Measurements from ENCODE around the gene UTP11. TPM values are rescaled to one million over a fixed set of nuclear protein-coding genes. Genes with fewer than 3 reads are reported as not detected.

The UTP11 gene
- total RNA-seq, 1 experiment from 2014 or later, result 31.1 TPM

- H3K36me3 ChIP-seq (ENCODE audit: insufficient read depth, low read length), result no peaks in the 10 kb centered on the region
- H2AFZ ChIP-seq (ENCODE audit: low read length), result no peak overlapping the region
- H3K9me3 ChIP-seq (ENCODE audit: low read length), result no peaks in the 10 kb centered on the region
- no peaks in the 10 kb centered on the region for H4K20me1 ChIP-seq (ENCODE audit: insufficient read depth, low read depth, low read length)
- H3K27me3 ChIP-seq (ENCODE audit: low read length), result no peaks in the 10 kb centered on the region
- H3K9me2 ChIP-seq (replicated peaks; ENCODE audit: insufficient read depth, low read length), result no peaks in the 10 kb centered on the region
- H3K9ac ChIP-seq (ENCODE audit: low read length), result no peak overlapping the region
- H3K4me1 ChIP-seq (ENCODE audit: low read length), result peaks cover 17% of the 10 kb centered on the region
- no peaks in the 10 kb centered on the region for H3K79me2 ChIP-seq (ENCODE audit: low read length)
- DNase-seq, result no peak
- no peak overlapping the region for H3K27ac ChIP-seq (ENCODE audit: low read length)
- no peak overlapping the region for H3K4me2 ChIP-seq (ENCODE audit: low read depth, low read length, poor library complexity, severe bottlenecking)
- no peak overlapping the region for H3K4me3 ChIP-seq (ENCODE audit: low read length)
Measured at GRCh38 chr1:38063616-38064015, 51.1 kb downstream of the UTP11 start.

GRCh38 chr1:38064197-38064903 is 51.8 kb downstream of the UTP11 start:
- no peak overlapping the region for H3K27ac ChIP-seq (ENCODE audit: low read length)
- no peak overlapping the region for H2AFZ ChIP-seq (ENCODE audit: low read length)
- no peak overlapping the region for H3K4me2 ChIP-seq (ENCODE audit: low read depth, low read length, poor library complexity, severe bottlenecking)
- no peaks in the 10 kb centered on the region for H3K9me2 ChIP-seq (replicated peaks; ENCODE audit: insufficient read depth, low read length)
- peaks cover 16% of the 10 kb centered on the region for H3K4me1 ChIP-seq (ENCODE audit: low read length)
- H3K9ac ChIP-seq (ENCODE audit: low read length), result no peak overlapping the region
- H4K20me1 ChIP-seq (ENCODE audit: insufficient read depth, low read depth, low read length), result no peaks in the 10 kb centered on the region
- H3K79me2 ChIP-seq (ENCODE audit: low read length), result no peaks in the 10 kb centered on the region
- DNase-seq, result no peak
- H3K27me3 ChIP-seq (ENCODE audit: low read length), result no peaks in the 10 kb centered on the region
- H3K4me3 ChIP-seq (ENCODE audit: low read length), result no peak overlapping the region
- H3K9me3 ChIP-seq (ENCODE audit: low read length), result no peaks in the 10 kb centered on the region
- H3K36me3 ChIP-seq (ENCODE audit: insufficient read depth, low read length), result no peaks in the 10 kb centered on the region

DNA sequence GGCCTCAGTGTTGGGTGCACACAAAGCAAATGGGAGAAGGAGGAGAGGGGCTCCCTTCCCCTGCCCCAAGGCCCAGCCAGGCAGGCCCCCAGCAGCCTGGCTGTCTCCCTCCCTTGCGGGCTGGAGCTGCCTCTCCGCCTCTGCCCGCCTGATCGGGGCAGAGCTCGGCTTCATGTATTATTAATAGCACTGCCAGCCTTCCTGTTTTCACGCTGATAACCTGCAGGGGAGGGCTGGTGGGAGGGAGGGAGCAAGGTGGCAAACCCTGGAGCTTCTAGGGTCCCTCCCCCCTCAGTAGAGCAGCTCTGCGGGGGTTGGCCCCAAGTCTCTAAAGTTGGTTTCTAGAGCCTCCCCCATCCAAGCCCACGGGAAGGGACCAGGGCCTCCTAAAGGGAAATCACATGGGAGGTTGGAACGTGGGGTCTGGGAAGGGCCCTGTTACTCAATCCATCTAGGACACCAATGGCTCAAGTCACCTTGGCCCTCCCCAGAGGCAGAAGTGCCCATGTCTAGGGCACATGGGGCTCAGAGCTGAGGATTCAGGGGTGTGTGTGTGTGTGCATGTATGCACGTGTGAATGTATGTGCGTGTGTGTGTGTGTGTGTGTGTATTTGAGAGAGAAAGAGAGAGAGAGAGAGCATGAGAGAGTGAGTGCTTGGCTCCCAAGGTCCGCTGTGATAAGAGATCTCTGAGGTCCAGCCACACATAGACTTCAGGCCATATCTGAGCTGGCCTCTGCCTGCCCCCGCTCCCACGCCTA is 55.9 kb downstream of the UTP11 start:
- DNase-seq, result no peak
- H3K36me3 ChIP-seq (ENCODE audit: insufficient read depth, low read length), result no peaks in the 10 kb centered on the region
- H3K4me2 ChIP-seq (ENCODE audit: low read depth, low read length, poor library complexity, severe bottlenecking), result no peak overlapping the region
- no peaks in the 10 kb centered on the region for H3K79me2 ChIP-seq (ENCODE audit: low read length)
- peak overlapping the region; percentile 15; the same call in 1 of the 2 replicates for H2AFZ ChIP-seq (ENCODE audit: low read length)
- no peak overlapping the region for H3K4me3 ChIP-seq (ENCODE audit: low read length)
- peaks cover 9% of the 10 kb centered on the region for H3K4me1 ChIP-seq (ENCODE audit: low read length)
- H3K9ac ChIP-seq (ENCODE audit: low read length), result no peak overlapping the region
- H3K27me3 ChIP-seq (ENCODE audit: low read length), result no peaks in the 10 kb centered on the region
- no peaks in the 10 kb centered on the region for H3K9me2 ChIP-seq (replicated peaks; ENCODE audit: insufficient read depth, low read length)
- no peaks in the 10 kb centered on the region for H3K9me3 ChIP-seq (ENCODE audit: low read length)
- no peak overlapping the region for H3K27ac ChIP-seq (ENCODE audit: low read length)
- H4K20me1 ChIP-seq (ENCODE audit: insufficient read depth, low read depth, low read length), result no peaks in the 10 kb centered on the region

- no peaks in the 10 kb centered on the region for H4K20me1 ChIP-seq (ENCODE audit: insufficient read depth, low read depth, low read length)
- H3K27me3 ChIP-seq (ENCODE audit: low read length), result no peaks in the 10 kb centered on the region
- H3K9me2 ChIP-seq (replicated peaks; ENCODE audit: insufficient read depth, low read length), result no peaks in the 10 kb centered on the region
- no peak overlapping the region for H3K27ac ChIP-seq (ENCODE audit: low read length)
- H3K4me1 ChIP-seq (ENCODE audit: low read length), result peaks cover 9% of the 10 kb centered on the region
- H3K4me2 ChIP-seq (ENCODE audit: low read depth, low read length, poor library complexity, severe bottlenecking), result no peak overlapping the region
- DNase-seq, result no peak
- no peak overlapping the region for H3K9ac ChIP-seq (ENCODE audit: low read length)
- no peaks in the 10 kb centered on the region for H3K9me3 ChIP-seq (ENCODE audit: low read length)
- H3K36me3 ChIP-seq (ENCODE audit: insufficient read depth, low read length), result no peaks in the 10 kb centered on the region
- H3K4me3 ChIP-seq (ENCODE audit: low read length), result no peak overlapping the region
- no peak overlapping the region for H2AFZ ChIP-seq (ENCODE audit: low read length)
- H3K79me2 ChIP-seq (ENCODE audit: low read length), result no peaks in the 10 kb centered on the region
Measured at GRCh38 chr1:38068980-38069340, 56.4 kb downstream of the UTP11 start.

- no peaks in the 10 kb centered on the region for H3K9me2 ChIP-seq (replicated peaks; ENCODE audit: insufficient read depth, low read length)
- no peaks in the 10 kb centered on the region for H3K9me3 ChIP-seq (ENCODE audit: low read length)
- no peak overlapping the region for H2AFZ ChIP-seq (ENCODE audit: low read length)
- no peaks in the 10 kb centered on the region for H3K36me3 ChIP-seq (ENCODE audit: insufficient read depth, low read length)
- H3K4me2 ChIP-seq (ENCODE audit: low read depth, low read length, poor library complexity, severe bottlenecking), result no peak overlapping the region
- H3K4me1 ChIP-seq (ENCODE audit: low read length), result peaks cover 9% of the 10 kb centered on the region
- H3K79me2 ChIP-seq (ENCODE audit: low read length), result no peaks in the 10 kb centered on the region
- H3K27ac ChIP-seq (ENCODE audit: low read length), result no peak overlapping the region
- peak; percentile 75 for DNase-seq
- H3K27me3 ChIP-seq (ENCODE audit: low read length), result no peaks in the 10 kb centered on the region
- H3K9ac ChIP-seq (ENCODE audit: low read length), result no peak overlapping the region
- no peak overlapping the region for H3K4me3 ChIP-seq (ENCODE audit: low read length)
- H4K20me1 ChIP-seq (ENCODE audit: insufficient read depth, low read depth, low read length), result no peaks in the 10 kb centered on the region
Measured at GRCh38 chr1:38071312-38072256, 59.0 kb downstream of the UTP11 start.

DNA sequence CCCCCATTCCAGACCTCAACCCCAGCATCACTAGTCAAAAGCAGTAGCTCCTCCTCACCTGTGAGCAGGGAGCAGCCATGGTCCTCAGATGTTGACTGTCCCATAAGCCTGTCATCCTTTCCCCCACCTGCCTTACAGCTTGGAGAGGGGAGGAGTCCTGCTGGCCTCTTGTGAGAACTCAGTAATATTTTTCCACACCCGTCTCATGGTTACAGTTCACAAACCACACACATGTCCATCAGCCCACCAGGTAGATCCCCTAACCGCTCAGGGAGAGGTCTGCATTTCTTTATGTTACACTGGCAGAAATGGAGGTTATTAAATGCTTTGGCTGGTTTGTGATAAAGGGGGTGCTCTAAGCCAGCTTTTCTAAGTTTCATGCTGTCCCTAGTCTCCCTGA is 60.3 kb downstream of the UTP11 start:
- Histone ChIP-seq H3K9ac (ENCODE audit: low read length) (no peak overlapping the region), H3K4me1 (ENCODE audit: low read length) (peaks cover 9% of the 10 kb centered on the region), H3K9me2 (replicated peaks; ENCODE audit: insufficient read depth, low read length) (no peaks in the 10 kb centered on the region), H3K27me3 (ENCODE audit: low read length) (no peaks in the 10 kb centered on the region), H3K79me2 (ENCODE audit: low read length) (no peaks in the 10 kb centered on the region), H3K27ac (ENCODE audit: low read length) (no peak overlapping the region), H3K4me2 (ENCODE audit: low read depth, low read length, poor library complexity, severe bottlenecking) (no peak overlapping the region), H3K4me3 (ENCODE audit: low read length) (no peak overlapping the region), H4K20me1 (ENCODE audit: insufficient read depth, low read depth, low read length) (no peaks in the 10 kb centered on the region), H2AFZ (ENCODE audit: low read length) (no peak overlapping the region), H3K9me3 (ENCODE audit: low read length) (no peaks in the 10 kb centered on the region), H3K36me3 (ENCODE audit: insufficient read depth, low read length) (no peaks in the 10 kb centered on the region)
- peak; percentile 52 for DNase-seq

- Histone ChIP-seq H3K27ac (ENCODE audit: low read length) (no peak overlapping the region), H4K20me1 (ENCODE audit: insufficient read depth, low read depth, low read length) (no peaks in the 10 kb centered on the region), H3K36me3 (ENCODE audit: insufficient read depth, low read length) (no peaks in the 10 kb centered on the region), H3K27me3 (ENCODE audit: low read length) (no peaks in the 10 kb centered on the region), H3K9me3 (ENCODE audit: low read length) (no peaks in the 10 kb centered on the region), H3K9me2 (replicated peaks; ENCODE audit: insufficient read depth, low read length) (no peaks in the 10 kb centered on the region), H3K4me1 (ENCODE audit: low read length) (peaks cover 2% of the 10 kb centered on the region; the same call in 1 of the 2 replicates), H3K4me3 (ENCODE audit: low read length) (no peak overlapping the region), H3K9ac (ENCODE audit: low read length) (no peak overlapping the region), H3K79me2 (ENCODE audit: low read length) (no peaks in the 10 kb centered on the region), H3K4me2 (ENCODE audit: low read depth, low read length, poor library complexity, severe bottlenecking) (no peak overlapping the region), H2AFZ (ENCODE audit: low read length) (no peak overlapping the region)
- no peak for DNase-seq
Measured at GRCh38 chr1:38073534-38074301, 61.2 kb downstream of the UTP11 start.

All from Karpas-422 (cell line).